ENCODE data around the gene KDM4D.

Gene KDM4D

DNA sequence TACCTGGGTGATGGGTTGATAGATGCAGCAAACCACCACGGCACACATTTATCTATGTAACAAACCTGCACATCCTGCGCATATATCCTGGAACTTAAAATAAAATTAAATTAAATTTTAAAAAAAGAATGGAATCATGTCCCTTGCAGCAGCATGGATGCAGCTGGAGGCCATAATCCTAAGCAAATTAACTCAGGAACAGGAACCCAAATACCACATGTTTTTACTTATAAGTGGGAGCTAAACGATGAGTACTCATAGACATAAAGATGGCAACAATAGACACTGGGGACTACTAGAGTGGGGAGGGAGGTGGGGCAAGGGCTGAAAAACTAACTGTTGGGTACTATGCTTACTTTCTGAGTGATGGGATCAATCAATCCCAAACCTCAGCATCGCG lies 41.0 kb upstream of the KDM4D start:
- H3K27ac ChIP-seq (ENCODE audit: low read depth, low read length): no peak overlapping the region
- WGBS (ENCODE audit: extremely low coverage, insufficient coverage, insufficient read length): no CpG with 5 or more reads among the region's 5 CpGs

DNA sequence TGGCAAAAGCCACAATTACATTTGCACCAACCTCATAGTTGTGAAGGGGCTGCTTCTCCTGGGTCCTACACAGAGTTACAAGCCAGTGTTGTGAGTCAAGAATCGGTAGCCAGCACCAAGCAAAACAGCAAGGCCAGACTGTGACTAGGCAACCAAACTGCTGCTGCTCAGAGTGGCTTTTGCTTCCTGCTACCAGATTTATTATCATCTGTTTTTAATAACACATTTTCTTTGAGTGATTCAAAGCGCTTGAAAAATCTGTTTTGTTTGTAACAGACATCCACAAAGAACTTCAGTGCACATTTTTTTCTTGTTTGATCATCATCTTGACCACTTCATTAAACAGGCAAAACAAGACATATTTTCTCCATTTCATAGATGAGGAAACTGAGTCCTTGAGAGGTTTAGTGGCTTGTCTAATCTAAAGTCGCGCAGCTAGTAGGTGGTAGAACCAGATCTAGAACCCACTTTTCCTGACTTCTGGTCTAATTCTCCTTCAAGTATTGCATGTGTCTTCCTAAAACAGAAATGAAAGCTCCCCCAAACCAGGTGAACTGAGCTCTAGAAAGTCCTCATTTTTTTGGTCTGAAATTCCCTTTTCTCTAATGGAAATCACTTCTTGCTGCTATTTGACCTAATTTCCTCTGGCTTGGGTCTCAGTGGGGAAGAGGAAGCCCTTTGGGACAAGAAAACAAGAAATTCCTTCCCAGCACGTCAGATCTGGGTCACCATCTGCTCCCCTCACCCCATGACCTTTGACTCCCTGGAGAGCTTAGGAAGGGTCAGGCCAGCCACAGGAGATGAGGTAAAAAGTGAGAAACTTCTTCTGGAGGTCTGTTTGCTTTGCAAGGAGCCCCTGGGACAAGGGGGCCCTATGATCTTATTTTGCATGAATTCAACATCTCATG lies 40.0 kb upstream of the KDM4D start:
- H3K27me3 ChIP-seq (ENCODE audit: insufficient read depth, low read length): no peaks in the 10 kb centered on the region
- no peak overlapping the region for H3K4me3 ChIP-seq (ENCODE audit: low read depth, low read length)
- no peaks in the 10 kb centered on the region for H3K36me3 ChIP-seq (ENCODE audit: control insufficient read depth in 1 of 2, insufficient read depth in 2 of 2, low read length in 2 of 2)
- H3K27ac ChIP-seq (ENCODE audit: low read depth, low read length): no peak overlapping the region
- H3K9me3 ChIP-seq (ENCODE audit: insufficient read depth, low read depth, low read length): no peaks in the 10 kb centered on the region
- no CpG with 5 or more reads among the region's 5 CpGs for WGBS (ENCODE audit: extremely low coverage, insufficient coverage, insufficient read length)
- H3K4me1 ChIP-seq (ENCODE audit: control insufficient read depth in 1 of 2, insufficient read depth in 2 of 2, low read length in 2 of 2): peaks cover 0 to 5% of the 10 kb centered on the region in 2 experiments
- no peak overlapping the region for H3K4me2 ChIP-seq (ENCODE audit: low read length)
- peaks cover 1% of the 10 kb centered on the region for H3K79me1 ChIP-seq (ENCODE audit: low read length)
- no peak overlapping the region for H3K4ac ChIP-seq (ENCODE audit: low read depth, low read length)
- H2AK5ac ChIP-seq (ENCODE audit: low read length): no peak overlapping the region
- no peak overlapping the region for H2BK5ac ChIP-seq (ENCODE audit: low read depth, low read length, poor library complexity)
- peak; percentile 73 to 75 for DNase-seq
- no peak overlapping the region for H4K8ac ChIP-seq (ENCODE audit: low read depth, low read length)
- H3K23ac ChIP-seq (ENCODE audit: low read length): no peak overlapping the region
- H3K18ac ChIP-seq (ENCODE audit: low read length): no peak overlapping the region
- no peak overlapping the region for H2AFZ ChIP-seq (ENCODE audit: insufficient read depth, low read length, poor library complexity)
- H4K91ac ChIP-seq (ENCODE audit: low read depth, low read length): no peak overlapping the region
- H4K12ac ChIP-seq (ENCODE audit: low read depth, low read length): no peak overlapping the region
- no peak overlapping the region for H2BK120ac ChIP-seq (ENCODE audit: insufficient read depth, low read length, poor library complexity)
- no peak overlapping the region for H3K14ac ChIP-seq (ENCODE audit: low read length)
- no peaks in the 10 kb centered on the region for H3K79me2 ChIP-seq (ENCODE audit: control insufficient read depth, insufficient read depth, low read length, poor library complexity)
- H2BK12ac ChIP-seq (ENCODE audit: low read length): no peak overlapping the region
- no peak overlapping the region for H3K9ac ChIP-seq (ENCODE audit: low read length)

More for the DNA sequence above, 41.0 kb upstream of the KDM4D start:
- no peaks in the 10 kb centered on the region for H3K36me3 ChIP-seq (ENCODE audit: control insufficient read depth in 1 of 2, insufficient read depth in 2 of 2, low read length in 2 of 2)
- no peak overlapping the region for H2BK12ac ChIP-seq (ENCODE audit: low read length)
- no peak overlapping the region for H3K4ac ChIP-seq (ENCODE audit: low read depth, low read length)
- peaks cover 3 to 10% of the 10 kb centered on the region in 2 experiments for H3K4me1 ChIP-seq (ENCODE audit: control insufficient read depth in 1 of 2, insufficient read depth in 2 of 2, low read length in 2 of 2)
- peaks cover 4% of the 10 kb centered on the region for H3K79me1 ChIP-seq (ENCODE audit: low read length)
- no peaks in the 10 kb centered on the region for H3K79me2 ChIP-seq (ENCODE audit: control insufficient read depth, insufficient read depth, low read length, poor library complexity)
- no peak overlapping the region for H3K9ac ChIP-seq (ENCODE audit: low read length)
- H3K14ac ChIP-seq (ENCODE audit: low read length): no peak overlapping the region
- H2AFZ ChIP-seq (ENCODE audit: insufficient read depth, low read length, poor library complexity): no peak overlapping the region
- no peak overlapping the region for H3K18ac ChIP-seq (ENCODE audit: low read length)
- H4K12ac ChIP-seq (ENCODE audit: low read depth, low read length): no peak overlapping the region
- H2AK5ac ChIP-seq (ENCODE audit: low read length): no peak overlapping the region
- no peak overlapping the region for H2BK5ac ChIP-seq (ENCODE audit: low read depth, low read length, poor library complexity)
- no peak overlapping the region for H3K4me2 ChIP-seq (ENCODE audit: low read length)
- H4K8ac ChIP-seq (ENCODE audit: low read depth, low read length): no peak overlapping the region
- H3K27me3 ChIP-seq (ENCODE audit: insufficient read depth, low read length): no peaks in the 10 kb centered on the region
- no peak for DNase-seq
- no peak overlapping the region for H3K23ac ChIP-seq (ENCODE audit: low read length)
- H3K9me3 ChIP-seq (ENCODE audit: insufficient read depth, low read depth, low read length): no peaks in the 10 kb centered on the region
- no peak overlapping the region for H3K4me3 ChIP-seq (ENCODE audit: low read depth, low read length)
- H4K91ac ChIP-seq (ENCODE audit: low read depth, low read length): no peak overlapping the region
- no peak overlapping the region for H2BK120ac ChIP-seq (ENCODE audit: insufficient read depth, low read length, poor library complexity)

DNA sequence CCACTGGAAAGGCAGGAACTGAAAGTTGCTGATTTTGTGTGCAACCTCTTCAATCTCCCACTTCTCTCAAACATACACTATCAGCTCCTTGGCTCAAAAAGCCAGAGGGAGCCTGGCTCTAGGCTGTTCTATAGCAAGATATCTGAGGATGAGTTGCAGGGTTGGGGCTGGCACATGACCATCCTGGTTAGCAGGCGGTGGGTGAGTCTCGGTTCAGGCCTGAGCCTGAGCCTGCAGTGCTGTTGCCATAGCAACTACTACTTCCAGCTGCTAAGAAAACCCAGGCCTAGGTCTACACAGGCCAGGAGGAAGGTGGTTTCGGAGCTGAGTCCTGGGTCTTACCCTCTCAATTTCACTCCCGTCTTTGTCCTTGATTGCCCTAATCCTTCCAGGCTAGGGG lies 39.1 kb upstream of the KDM4D start:
- no peak for DNase-seq
- H3K79me2 ChIP-seq (ENCODE audit: control insufficient read depth, insufficient read depth, low read length, poor library complexity): no peaks in the 10 kb centered on the region
- H3K9me3 ChIP-seq (ENCODE audit: insufficient read depth, low read depth, low read length): no peaks in the 10 kb centered on the region
- H3K27ac ChIP-seq (ENCODE audit: low read depth, low read length): no peak overlapping the region
- H3K4me2 ChIP-seq (ENCODE audit: low read length): no peak overlapping the region
- H3K23ac ChIP-seq (ENCODE audit: low read length): no peak overlapping the region
- no peak overlapping the region for H3K4me3 ChIP-seq (ENCODE audit: low read depth, low read length)
- no peak overlapping the region for H3K18ac ChIP-seq (ENCODE audit: low read length)
- no peaks in the 10 kb centered on the region for H3K27me3 ChIP-seq (ENCODE audit: insufficient read depth, low read length)
- no peak overlapping the region for H4K8ac ChIP-seq (ENCODE audit: low read depth, low read length)
- no peak overlapping the region for H2AK5ac ChIP-seq (ENCODE audit: low read length)
- no peak overlapping the region for H3K14ac ChIP-seq (ENCODE audit: low read length)
- H2BK120ac ChIP-seq (ENCODE audit: insufficient read depth, low read length, poor library complexity): no peak overlapping the region
- no peak overlapping the region for H2BK5ac ChIP-seq (ENCODE audit: low read depth, low read length, poor library complexity)
- no peak overlapping the region for H3K4ac ChIP-seq (ENCODE audit: low read depth, low read length)
- no peaks in the 10 kb centered on the region for H3K36me3 ChIP-seq (ENCODE audit: control insufficient read depth in 1 of 2, insufficient read depth in 2 of 2, low read length in 2 of 2)
- H4K91ac ChIP-seq (ENCODE audit: low read depth, low read length): no peak overlapping the region
- H4K12ac ChIP-seq (ENCODE audit: low read depth, low read length): no peak overlapping the region
- no peak overlapping the region for H2AFZ ChIP-seq (ENCODE audit: insufficient read depth, low read length, poor library complexity)
- H2BK12ac ChIP-seq (ENCODE audit: low read length): no peak overlapping the region
- peaks cover under 1% of the 10 kb centered on the region for H3K79me1 ChIP-seq (ENCODE audit: low read length)
- peaks cover 0 to 5% of the 10 kb centered on the region in 2 experiments for H3K4me1 ChIP-seq (ENCODE audit: control insufficient read depth in 1 of 2, insufficient read depth in 2 of 2, low read length in 2 of 2)
- no peak overlapping the region for H3K9ac ChIP-seq (ENCODE audit: low read length)
- WGBS (ENCODE audit: extremely low coverage, insufficient coverage, insufficient read length): no CpG with 5 or more reads among the region's 4 CpGs

DNA sequence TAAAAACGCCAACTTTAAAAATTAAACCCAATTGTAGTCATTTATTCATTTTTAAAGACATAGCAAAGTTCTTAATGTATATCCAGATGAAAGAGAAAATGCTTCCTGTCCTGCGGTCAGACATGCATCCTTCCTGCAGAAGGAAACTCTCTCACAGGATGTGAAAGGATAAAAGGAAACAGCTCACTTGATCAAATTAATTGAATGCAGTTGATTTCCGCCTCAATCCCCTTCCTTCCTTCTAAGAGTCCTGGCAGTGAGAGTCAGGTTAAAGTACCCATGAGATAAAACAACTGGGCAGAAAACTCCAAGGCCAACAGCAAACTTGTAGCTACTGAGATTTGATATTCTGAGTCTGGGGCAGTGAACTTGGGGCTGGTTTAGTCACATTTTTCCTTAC lies 38.7 kb upstream of the KDM4D start:
- Histone ChIP-seq H2BK5ac (ENCODE audit: low read depth, low read length, poor library complexity) (no peak overlapping the region), H4K91ac (ENCODE audit: low read depth, low read length) (no peak overlapping the region), H3K4me2 (ENCODE audit: low read length) (no peak overlapping the region), H3K9ac (ENCODE audit: low read length) (no peak overlapping the region), H2BK120ac (ENCODE audit: insufficient read depth, low read length, poor library complexity) (no peak overlapping the region), H2AFZ (ENCODE audit: insufficient read depth, low read length, poor library complexity) (no peak overlapping the region), H2AK5ac (ENCODE audit: low read length) (no peak overlapping the region), H4K8ac (ENCODE audit: low read depth, low read length) (no peak overlapping the region), H3K79me2 (ENCODE audit: control insufficient read depth, insufficient read depth, low read length, poor library complexity) (no peaks in the 10 kb centered on the region), H3K79me1 (ENCODE audit: low read length) (no peaks in the 10 kb centered on the region), H3K4ac (ENCODE audit: low read depth, low read length) (no peak overlapping the region), H4K12ac (ENCODE audit: low read depth, low read length) (no peak overlapping the region), H3K14ac (ENCODE audit: low read length) (no peak overlapping the region), H3K27me3 (ENCODE audit: insufficient read depth, low read length) (no peaks in the 10 kb centered on the region), H3K23ac (ENCODE audit: low read length) (no peak overlapping the region), H3K9me3 (ENCODE audit: insufficient read depth, low read depth, low read length) (no peaks in the 10 kb centered on the region), H3K4me1 (ENCODE audit: control insufficient read depth in 1 of 2, insufficient read depth in 2 of 2, low read length in 2 of 2) (peaks cover 0 to 5% of the 10 kb centered on the region in 2 experiments), H3K4me3 (ENCODE audit: low read depth, low read length) (no peak overlapping the region), H3K18ac (ENCODE audit: low read length) (no peak overlapping the region), H3K27ac (ENCODE audit: low read depth, low read length) (no peak overlapping the region), H2BK12ac (ENCODE audit: low read length) (no peak overlapping the region), H3K36me3 (ENCODE audit: control insufficient read depth in 1 of 2, insufficient read depth in 2 of 2, low read length in 2 of 2) (no peaks in the 10 kb centered on the region)
- no peak for DNase-seq
- no CpG with 5 or more reads among the region's 3 CpGs for WGBS (ENCODE audit: extremely low coverage, insufficient coverage, insufficient read length)

Data from trophoblast cell (in vitro differentiated cells and primary cell).